ENCODE measurements around the gene MAML1.

DNA sequence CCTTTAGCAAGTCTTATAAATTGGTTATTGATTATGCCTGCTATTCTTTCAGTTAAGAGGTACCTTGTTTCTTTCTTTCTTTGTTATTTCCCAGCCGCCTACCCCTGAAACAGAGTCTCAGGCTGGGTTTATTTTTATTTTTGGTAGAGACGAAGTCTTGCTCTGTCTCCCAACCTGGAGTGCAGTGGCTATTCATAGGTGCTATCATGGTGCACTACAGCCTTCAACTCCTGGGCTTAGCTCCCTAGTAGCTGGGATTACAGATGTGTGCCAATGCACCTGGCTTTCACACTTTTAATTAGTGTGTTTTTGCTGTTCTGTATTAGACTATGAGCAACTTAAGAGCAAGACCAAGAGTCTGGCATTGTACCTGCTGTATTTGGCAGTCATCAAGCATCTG is 14.2 kb downstream of the MAML1 start:
- TF ChIP-seq, protein P1, sequence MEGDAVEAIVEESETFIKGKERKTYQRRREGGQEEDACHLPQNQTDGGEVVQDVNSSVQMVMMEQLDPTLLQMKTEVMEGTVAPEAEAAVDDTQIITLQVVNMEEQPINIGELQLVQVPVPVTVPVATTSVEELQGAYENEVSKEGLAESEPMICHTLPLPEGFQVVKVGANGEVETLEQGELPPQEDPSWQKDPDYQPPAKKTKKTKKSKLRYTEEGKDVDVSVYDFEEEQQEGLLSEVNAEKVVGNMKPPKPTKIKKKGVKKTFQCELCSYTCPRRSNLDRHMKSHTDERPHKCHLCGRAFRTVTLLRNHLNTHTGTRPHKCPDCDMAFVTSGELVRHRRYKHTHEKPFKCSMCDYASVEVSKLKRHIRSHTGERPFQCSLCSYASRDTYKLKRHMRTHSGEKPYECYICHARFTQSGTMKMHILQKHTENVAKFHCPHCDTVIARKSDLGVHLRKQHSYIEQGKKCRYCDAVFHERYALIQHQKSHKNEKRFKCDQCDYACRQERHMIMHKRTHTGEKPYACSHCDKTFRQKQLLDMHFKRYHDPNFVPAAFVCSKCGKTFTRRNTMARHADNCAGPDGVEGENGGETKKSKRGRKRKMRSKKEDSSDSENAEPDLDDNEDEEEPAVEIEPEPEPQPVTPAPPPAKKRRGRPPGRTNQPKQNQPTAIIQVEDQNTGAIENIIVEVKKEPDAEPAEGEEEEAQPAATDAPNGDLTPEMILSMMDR (IDR thresholded peaks at IDR 0.05; ENCODE audit: low read depth, low read length, missing input control), result no peak
- no peak for TF ChIP-seq JUND (IDR thresholded peaks at IDR 0.05)
- TF ChIP-seq, protein P2, sequence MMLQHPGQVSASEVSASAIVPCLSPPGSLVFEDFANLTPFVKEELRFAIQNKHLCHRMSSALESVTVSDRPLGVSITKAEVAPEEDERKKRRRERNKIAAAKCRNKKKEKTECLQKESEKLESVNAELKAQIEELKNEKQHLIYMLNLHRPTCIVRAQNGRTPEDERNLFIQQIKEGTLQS (IDR thresholded peaks at IDR 0.05), result no peak
- no peak for TF ChIP-seq REST (IDR thresholded peaks at IDR 0.05)
- no peak for TF ChIP-seq MAX (IDR thresholded peaks at IDR 0.05)
